GM18861 (cell line): Measurements from ENCODE around the gene PROSER3.
"Not testable (repeated sequence)": the region's sequence is repeated elsewhere in the genome, so short reads cannot be mapped to it uniquely, and the experiment has no call there.

Source experiments
- ATAC-seq: cut with Tn5 transposase; IDR thresholded peaks from one replicate; pipeline ENCODE4 v1.9.1; 2021; ENCODE audit not compliant: unreplicated experiment

The PROSER3 gene

GRCh38 chr19:35753634-35754369 lies 4.2 kb upstream of the PROSER3 start:
- no peak for ATAC-seq

GRCh38 chr19:35754370-35755130 lies 3.4 kb upstream of the PROSER3 start:
- ATAC-seq: no peak

GRCh38 chr19:35755131-35755549 lies 2.8 kb upstream of the PROSER3 start:
- ATAC-seq: no peak

GRCh38 chr19:35755550-35756376 lies 2.2 kb upstream of the PROSER3 start:
- no peak for ATAC-seq

GRCh38 chr19:35756377-35757230 lies 1.4 kb upstream of the PROSER3 start, which contains the start of gene HSPB6:
Gene HSPB6 (minus strand): TSS chr19:35757029. CDS start chr19:35757008, 21 bp downstream.
- no peak for ATAC-seq

GRCh38 chr19:35757231-35757748 lies 686 bp upstream of the PROSER3 start:
- peak; percentile 4 for ATAC-seq

GRCh38 chr19:35759697-35760096 lies 1.7 kb downstream of the PROSER3 start:
- ATAC-seq: no peak

GRCh38 chr19:35760711-35761349 lies 2.9 kb downstream of the PROSER3 start:
- ATAC-seq: no peak

- no peak for ATAC-seq
Measured at GRCh38 chr19:35764432-35765315, 6.7 kb downstream of the PROSER3 start.

- no peak for ATAC-seq
Measured at GRCh38 chr19:35766571-35767104, 8.7 kb downstream of the PROSER3 start.

GRCh38 chr19:35767288-35768081 lies 9.5 kb downstream of the PROSER3 start:
- ATAC-seq: no peak

- no peak for ATAC-seq
Measured at GRCh38 chr19:35768082-35768421, 10.1 kb downstream of the PROSER3 start.

GRCh38 chr19:35772362-35772761 lies 14.4 kb downstream of the PROSER3 start:
- not testable (repeated sequence) for ATAC-seq

GRCh38 chr19:35773020-35773806 lies 15.2 kb downstream of the PROSER3 start:
- ATAC-seq: no peak

- no peak for ATAC-seq
Measured at GRCh38 chr19:35774274-35775045, 16.5 kb downstream of the PROSER3 start.

- ATAC-seq: no peak
Measured at GRCh38 chr19:35775046-35775297, 17.0 kb downstream of the PROSER3 start.
